AG04450 (cell line): Measurements from ENCODE around the gene AK4. TPM values are rescaled to one million over a fixed set of nuclear protein-coding genes. Genes with fewer than 3 reads are reported as not detected.
"Not testable (repeated sequence)": the region's sequence is repeated elsewhere in the genome, so short reads cannot be mapped to it uniquely, and the experiment has no call there.

Experiments
- CTCF ChIA-PET: fragments of 300-600, 350-600 bp; formaldehyde crosslinking; extraction: SDS; loops from one replicate; lab custom pipeline; 2022; ENCODE audit warnings: antibody characterized with exemption, inconsistent platforms; lab: Charles Lee
- POLR2A ChIA-PET: fragments of 350-600 bp; formaldehyde crosslinking; extraction: SDS; loops from one replicate; lab custom pipeline; 2021; ENCODE audit warnings: antibody characterized with exemption, inconsistent platforms; lab: Yijun Ruan, JAX
- DNase-seq: peaks from one replicate; pipeline ENCODE4 v3.0.0-alpha.2; 2011; ENCODE audit warnings: low read depth, low spot score
- H3K27ac ChIP-seq: one replicate; pipeline ENCODE4 v1.5.1; 2012; ENCODE audit warnings: low read depth, low read length, control low read depth
- H3K27me3 ChIP-seq: one replicate; pipeline ENCODE4 v1.6.0; 2012; ENCODE audit warnings: low read length; ENCODE audit not compliant: control insufficient read depth, insufficient read depth
- H3K4me3 ChIP-seq: 2 replicates; pipeline ENCODE4 v1.5.1; 2011; ENCODE audit warnings: mild to moderate bottlenecking, low read depth, low read length, control low read depth
- H3K9me3 ChIP-seq: 2 replicates; pipeline ENCODE4 v1.5.1; 2012; ENCODE audit warnings: low read length; ENCODE audit not compliant: control insufficient read depth, insufficient read depth
- polyA plus RNA-seq: library from polyadenylated mRNA; depleted of rRNA; stranded (reverse); fragments of >200 nt; gene quantifications from 2 replicates; pipeline ENCODE4 v1.2.3, GENCODE V29; 2011
- TF ChIP-seq, protein P1 (sequence below): IDR thresholded peaks from 2 replicates; pipeline ENCODE4 v1.5.1; 2011; ENCODE audit warnings: low read depth, low read length, control low read depth, inconsistent platforms

The AK4 gene
- polyA plus RNA-seq, 1 experiment, result 0.78 TPM

DNA sequence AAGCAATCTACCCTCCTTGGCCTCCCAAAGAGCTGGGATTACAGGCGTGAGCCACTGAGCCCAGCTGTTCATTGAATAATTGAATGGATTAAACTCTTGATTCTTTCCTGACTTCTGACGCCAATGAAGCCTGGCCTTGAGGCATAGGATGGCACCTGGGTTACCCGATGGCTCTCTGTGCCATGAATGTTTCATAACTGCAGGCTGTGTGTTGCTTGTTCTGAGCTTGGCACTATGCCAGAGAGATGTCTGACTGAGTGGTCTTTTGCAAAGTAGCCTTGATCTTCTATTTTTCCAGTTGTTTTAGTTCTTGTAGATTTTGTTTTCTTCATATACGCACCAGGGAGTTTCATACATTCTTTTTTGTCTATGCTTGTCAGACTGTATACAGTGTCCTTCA, 38.5 kb upstream of the AK4 start:
- H3K9me3 ChIP-seq, result no peaks in the 10 kb centered on the region
- CTCF ChIA-PET, result no interaction called here
- H3K27me3 ChIP-seq, result no peaks in the 10 kb centered on the region
- no peak overlapping the region for H3K27ac ChIP-seq
- TF ChIP-seq, protein P1, sequence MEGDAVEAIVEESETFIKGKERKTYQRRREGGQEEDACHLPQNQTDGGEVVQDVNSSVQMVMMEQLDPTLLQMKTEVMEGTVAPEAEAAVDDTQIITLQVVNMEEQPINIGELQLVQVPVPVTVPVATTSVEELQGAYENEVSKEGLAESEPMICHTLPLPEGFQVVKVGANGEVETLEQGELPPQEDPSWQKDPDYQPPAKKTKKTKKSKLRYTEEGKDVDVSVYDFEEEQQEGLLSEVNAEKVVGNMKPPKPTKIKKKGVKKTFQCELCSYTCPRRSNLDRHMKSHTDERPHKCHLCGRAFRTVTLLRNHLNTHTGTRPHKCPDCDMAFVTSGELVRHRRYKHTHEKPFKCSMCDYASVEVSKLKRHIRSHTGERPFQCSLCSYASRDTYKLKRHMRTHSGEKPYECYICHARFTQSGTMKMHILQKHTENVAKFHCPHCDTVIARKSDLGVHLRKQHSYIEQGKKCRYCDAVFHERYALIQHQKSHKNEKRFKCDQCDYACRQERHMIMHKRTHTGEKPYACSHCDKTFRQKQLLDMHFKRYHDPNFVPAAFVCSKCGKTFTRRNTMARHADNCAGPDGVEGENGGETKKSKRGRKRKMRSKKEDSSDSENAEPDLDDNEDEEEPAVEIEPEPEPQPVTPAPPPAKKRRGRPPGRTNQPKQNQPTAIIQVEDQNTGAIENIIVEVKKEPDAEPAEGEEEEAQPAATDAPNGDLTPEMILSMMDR, result no peak
- no peak overlapping the region for H3K4me3 ChIP-seq
- POLR2A ChIA-PET, result no interaction called here
- no peak for DNase-seq

DNA sequence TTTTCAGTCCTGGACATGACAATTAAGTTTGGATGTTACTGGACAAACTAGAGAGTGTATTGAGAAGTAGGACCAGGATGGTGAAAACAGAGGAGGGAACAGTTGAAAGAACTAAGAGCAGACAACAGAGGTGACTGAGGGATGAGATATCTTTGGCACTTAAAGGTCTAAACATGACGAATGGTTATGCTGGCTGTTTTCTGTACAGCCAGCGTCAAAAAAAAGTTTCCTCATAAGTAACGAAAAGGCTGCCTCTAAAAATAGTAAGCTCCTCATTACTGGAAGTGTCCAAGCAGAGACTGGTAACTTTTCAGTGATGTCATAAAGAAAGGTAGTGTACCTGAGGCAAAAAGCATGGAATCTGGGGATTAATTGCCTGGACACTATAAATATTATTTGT, 35.2 kb upstream of the AK4 start:
- DNase-seq, result no peak
- TF ChIP-seq, protein P1, result no peak
- no peaks in the 10 kb centered on the region for H3K9me3 ChIP-seq
- POLR2A ChIA-PET, result no interaction called here
- no peak overlapping the region for H3K27ac ChIP-seq
- H3K27me3 ChIP-seq, result no peaks in the 10 kb centered on the region
- no peak overlapping the region for H3K4me3 ChIP-seq
- CTCF ChIA-PET, result no interaction called here

GRCh38 chr1:65113298-65113697, 34.7 kb upstream of the AK4 start:
- H3K4me3 ChIP-seq, result no peak overlapping the region
- TF ChIP-seq, protein P1, result no peak
- H3K27me3 ChIP-seq, result no peaks in the 10 kb centered on the region
- no peaks in the 10 kb centered on the region for H3K9me3 ChIP-seq
- no peak overlapping the region for H3K27ac ChIP-seq
- DNase-seq, result no peak
- ChIA-PET CTCF (no interaction called here), POLR2A (no interaction called here)

DNA sequence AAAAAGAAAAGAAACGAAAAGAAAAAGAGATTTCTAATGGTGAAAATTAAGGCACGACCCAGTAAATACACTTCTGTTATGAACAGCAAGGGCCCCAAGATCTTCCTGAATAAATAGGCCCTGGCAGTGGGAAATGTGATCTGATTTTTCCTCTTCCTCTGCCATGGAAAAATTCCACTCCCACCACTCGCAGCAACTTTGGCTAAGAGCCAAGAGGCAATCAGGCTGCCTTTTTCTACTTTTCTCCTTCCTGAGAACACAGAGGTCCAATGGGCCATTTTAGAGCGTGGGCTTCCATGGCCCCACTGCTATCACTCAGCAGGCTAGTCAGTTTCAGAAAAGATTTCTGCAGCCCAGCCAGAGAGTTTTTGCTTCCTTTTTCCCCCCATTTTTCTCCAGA, 33.7 kb upstream of the AK4 start:
- no peaks in the 10 kb centered on the region for H3K9me3 ChIP-seq
- H3K27me3 ChIP-seq, result no peaks in the 10 kb centered on the region
- CTCF ChIA-PET, result no interaction called here
- no peak for DNase-seq
- POLR2A ChIA-PET, result no interaction called here
- H3K4me3 ChIP-seq, result no peak overlapping the region
- no peak overlapping the region for H3K27ac ChIP-seq
- TF ChIP-seq, protein P1, result no peak

DNA sequence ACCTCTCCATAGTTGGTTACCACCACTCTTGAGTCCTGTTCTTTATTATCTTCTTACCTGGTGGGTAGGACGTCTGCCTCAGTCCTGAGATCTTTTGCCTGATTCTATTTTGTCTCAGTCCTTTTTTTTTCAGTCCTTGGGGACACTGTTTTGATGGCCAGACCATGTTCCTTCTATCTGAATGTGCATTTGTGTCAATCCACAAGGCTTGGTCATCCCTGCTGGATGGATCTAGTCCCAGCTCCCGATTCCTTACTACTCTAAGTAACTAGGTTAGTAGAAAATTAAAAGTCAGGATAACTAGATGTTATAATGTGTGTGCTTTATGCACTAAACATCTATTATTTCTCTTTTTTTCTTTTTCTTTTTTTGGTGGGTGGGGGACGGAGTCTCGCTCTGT, 28.1 kb upstream of the AK4 start:
- no peak for DNase-seq
- H3K27ac ChIP-seq, result no peak overlapping the region
- CTCF ChIA-PET, result no interaction called here
- H3K27me3 ChIP-seq, result no peaks in the 10 kb centered on the region
- H3K9me3 ChIP-seq, result no peaks in the 10 kb centered on the region
- no peak overlapping the region for H3K4me3 ChIP-seq
- TF ChIP-seq, protein P1, result no peak
- POLR2A ChIA-PET, result no interaction called here

- H3K27ac ChIP-seq, POLR2A ChIA-PET, DNase-seq, CTCF ChIA-PET, H3K4me3 ChIP-seq, H3K9me3 ChIP-seq, H3K27me3 ChIP-seq: not testable (repeated sequence)
These were observed 18.9 kb upstream of the AK4 start for GRCh38 chr1:65129104-65129503.
